Panc1 (cell line): ENCODE data around the gene RPS2.

ENCODE experiments used
- CTCF ChIP-seq: fragments of 450-650 bp; IDR thresholded peaks from 2 replicates; pipeline ENCODE4 v1.5.1; 2017; ENCODE audit warnings: mild to moderate bottlenecking
- POLR2AphosphoS5 ChIP-seq: IDR thresholded peaks from 2 replicates; pipeline ENCODE4 v1.6.1; 2012; ENCODE audit warnings: mild to moderate bottlenecking, low read depth, low read length, moderate library complexity
- REST ChIP-seq, 2 experiments: IDR thresholded peaks; 2 replicates each; pipeline ENCODE4 v1.6.1; 2011 to 2012; ENCODE audit warnings: low read depth in 2 of 2, control low read depth in 1 of 2, low read length in 1 of 2, mild to moderate bottlenecking in 1 of 2, moderate library complexity in 1 of 2; ENCODE audit not compliant: insufficient read depth in 1 of 2
- SIN3A ChIP-seq: IDR thresholded peaks from 2 replicates; pipeline ENCODE4 v1.6.1; 2012; ENCODE audit warnings: low read depth, mild to moderate bottlenecking, low read length, moderate library complexity, borderline replicate concordance; ENCODE audit not compliant: insufficient read depth

- TF ChIP-seq CTCF, result no peak
- TF ChIP-seq POLR2AphosphoS5, result no peak
- TF ChIP-seq SIN3A, result no peak
- no peak for TF ChIP-seq REST (IDR thresholded peaks at IDR 0.05; ENCODE audit: insufficient read depth in 1 of 2, low read depth in 2 of 2, low read length in 1 of 2)
Measured at GRCh38 chr16:1993731-1994131, 29.1 kb upstream of the RPS2 start.
